ENCODE measurements around the gene RAB6B. TPM values are rescaled to one million over a fixed set of nuclear protein-coding genes. Genes with fewer than 3 reads are reported as not detected.

Gene RAB6B
- total and polyA plus RNA-seq, 2 of the 8 experiments (the other 6 are each of a cell fraction or from before 2014, with no cell fraction given): 7.9 to 15.6 TPM

DNA sequence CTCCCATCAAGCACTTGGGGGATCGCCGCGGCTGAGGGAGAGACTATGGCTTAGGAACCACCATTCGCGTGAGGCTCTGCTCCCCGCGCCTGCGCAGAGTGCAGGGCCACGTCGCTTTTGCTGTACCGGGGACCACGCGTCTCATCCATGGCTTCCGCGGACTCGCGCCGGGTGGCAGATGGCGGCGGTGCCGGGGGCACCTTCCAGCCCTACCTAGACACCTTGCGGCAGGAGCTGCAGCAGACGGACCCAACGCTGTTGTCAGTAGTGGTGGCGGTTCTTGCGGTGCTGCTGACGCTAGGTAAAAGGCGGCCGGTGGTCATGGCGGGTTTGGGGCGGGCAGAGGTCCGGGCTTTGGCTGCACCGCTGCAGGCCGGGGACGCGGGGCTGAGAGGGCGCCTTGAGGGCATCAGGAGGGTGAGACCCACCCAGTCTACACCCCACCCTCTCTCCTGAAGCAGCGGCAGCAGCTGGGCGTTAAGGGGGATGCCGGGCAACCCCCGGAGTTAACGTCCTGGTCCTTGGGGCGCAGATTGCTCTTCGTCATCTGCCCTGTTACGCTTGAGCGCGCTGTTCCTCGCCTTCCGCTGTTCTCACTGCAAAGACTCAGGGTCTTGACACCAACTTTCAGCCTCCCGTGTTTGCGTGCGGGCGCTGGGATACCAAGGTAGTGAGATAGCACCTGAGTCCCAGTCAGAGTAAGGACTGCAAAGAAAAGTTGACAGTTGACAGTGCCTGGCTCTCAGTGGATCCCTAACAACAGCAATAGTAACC lies 89.8 kb downstream of the RAB6B start, which contains the start of gene SRPRB (continued):
- TF ChIP-seq FOSL1 (IDR thresholded peaks at IDR 0.05; ENCODE audit: insufficient read depth, low read depth, low read length): no peak
- TF ChIP-seq NANOG (IDR thresholded peaks at IDR 0.05; ENCODE audit: insufficient read depth, low read depth, low read length, poor library complexity, severe bottlenecking): no peak
- no peak for TF ChIP-seq POU5F1 (IDR thresholded peaks at IDR 0.05; ENCODE audit: low read depth, low read length)
- no peak for TF ChIP-seq RAD21 (IDR thresholded peaks at IDR 0.05 in 1 of 2, conservative IDR thresholded peaks at IDR 0.05 in 1 of 2; ENCODE audit: low read depth in 2 of 2, low read length in 2 of 2)
- peak; percentile 76 for TF ChIP-seq SIX5 (IDR thresholded peaks at IDR 0.05; ENCODE audit: low read depth, low read length)
- TF ChIP-seq TEAD4 (IDR thresholded peaks at IDR 0.05; ENCODE audit: low read depth, low read length): no peak; the same call in 1 of the 2 replicates
- TF ChIP-seq EGR1 (IDR thresholded peaks at IDR 0.05; ENCODE audit: borderline replicate concordance, low read depth, low read length): no peak
- TF ChIP-seq SIN3A (conservative IDR thresholded peaks at IDR 0.05 in 1 of 2, IDR thresholded peaks at IDR 0.05 in 1 of 2; ENCODE audit: low read depth in 1 of 2, low read length in 2 of 2): peak in 1 of 2 experiments; percentile 83; a peak in 1 of 4 replicates
- TF ChIP-seq MAFK (IDR thresholded peaks at IDR 0.05; ENCODE audit: low read depth, low read length): no peak
- TF ChIP-seq SIRT6 (IDR thresholded peaks at IDR 0.05; ENCODE audit: low read length): no peak
- no peak for TF ChIP-seq CBX8 (IDR thresholded peaks at IDR 0.05; ENCODE audit: borderline replicate concordance, low read depth, low read length)
- TF ChIP-seq RBBP5 (IDR thresholded peaks at IDR 0.05; ENCODE audit: borderline replicate concordance, low read depth, low read length): peak; percentile 24; the same call in 1 of the 2 replicates
- no peak for TF ChIP-seq RFX5 (IDR thresholded peaks at IDR 0.05; ENCODE audit: borderline replicate concordance, low read depth, low read length)

All from H1 (cell line).